ENCODE data around the gene SH2D4B.

SH2D4B gene

GRCh38 chr10:80537736-80538480 lies at the start of gene SH2D4B:
Gene SH2D4B (plus strand): TSS chr10:80537902. CDS start chr10:80538332, 430 bp downstream.
- no peak for DNase-seq

GRCh38 chr10:80488539-80489066 lies 49.1 kb upstream of the SH2D4B start:
- no peak for DNase-seq

GRCh38 chr10:80489371-80490112 lies 48.2 kb upstream of the SH2D4B start:
- DNase-seq, result no peak

GRCh38 chr10:80491251-80492102 lies 46.2 kb upstream of the SH2D4B start:
- DNase-seq, result no peak

GRCh38 chr10:80492848-80493521 lies 44.7 kb upstream of the SH2D4B start:
- DNase-seq, result no peak

GRCh38 chr10:80493522-80494051 lies 44.1 kb upstream of the SH2D4B start:
- no peak for DNase-seq

- DNase-seq, result no peak
Measured at GRCh38 chr10:80496555-80497172, 41.0 kb upstream of the SH2D4B start.

- DNase-seq, result peak in 1 of 2 experiments; percentile 28
Measured at GRCh38 chr10:80497187-80498077, 40.3 kb upstream of the SH2D4B start.

GRCh38 chr10:80498078-80498832 lies 39.4 kb upstream of the SH2D4B start:
- DNase-seq, result no peak

GRCh38 chr10:80498833-80499741 lies 38.6 kb upstream of the SH2D4B start:
- peak; percentile 72 to 79 for DNase-seq

GRCh38 chr10:80500572-80501380 lies 36.9 kb upstream of the SH2D4B start:
- DNase-seq, result peak; percentile 50 to 64

- DNase-seq, result no peak
Measured at GRCh38 chr10:80501381-80501912, 36.3 kb upstream of the SH2D4B start.

- DNase-seq, result no peak
Measured at GRCh38 chr10:80501913-80502521, 35.7 kb upstream of the SH2D4B start.

GRCh38 chr10:80502621-80503583 lies 34.8 kb upstream of the SH2D4B start:
- no peak for DNase-seq

GRCh38 chr10:80503584-80504157 lies 34.0 kb upstream of the SH2D4B start:
- no peak for DNase-seq

All from activated CD4-positive, alpha-beta T cell treated with anti-CD3 and anti-CD28 coated beads, Interleukin-2, amount 50 U/mL, for 48 hours (primary cell).